Endothelial cell of umbilical vein (primary cell): Measurements from ENCODE around the gene BCR.

ENCODE experiments used
- FOS ChIP-seq: IDR thresholded peaks from 2 replicates; pipeline ENCODE4 v1.6.1; 2011; ENCODE audit warnings: mild to moderate bottlenecking, low read length, moderate library complexity, borderline replicate concordance; ENCODE audit not compliant: insufficient read depth
- MYC ChIP-seq: IDR thresholded peaks from one replicate; pipeline ENCODE4 v1.6.1; 2011; ENCODE audit warnings: mild to moderate bottlenecking, low read depth, low read length
- POLR2A ChIP-seq: IDR thresholded peaks from 2 replicates; pipeline ENCODE4 v1.6.1; 2012; ENCODE audit warnings: low read depth, mild to moderate bottlenecking, control low read depth, low read length
- POLR2AphosphoS5 ChIP-seq: IDR thresholded peaks from 2 replicates; pipeline ENCODE4 v1.6.1; 2012; ENCODE audit warnings: low read depth, mild to moderate bottlenecking, control low read depth, low read length, moderate library complexity; ENCODE audit not compliant: insufficient read depth
- TF ChIP-seq, protein P1 (sequence below), 2 donors: IDR thresholded peaks; 1 replicate in 1 of 2; 2 replicates in 1 of 2; pipeline ENCODE4 v1.5.1; 2011; ENCODE audit warnings: low read length in 2 of 2, mild to moderate bottlenecking in 2 of 2, moderate library complexity in 2 of 2, control low read depth in 1 of 2, inconsistent platforms in 1 of 2, low read depth in 1 of 2; ENCODE audit not compliant: insufficient read depth in 1 of 2; ENCODE audit errors: extremely low read depth in 1 of 2
- TF ChIP-seq, protein P2 (sequence below): IDR thresholded peaks from 2 replicates; pipeline ENCODE4 v1.6.1; 2011; ENCODE audit not compliant: insufficient read depth, insufficient read length

DNA sequence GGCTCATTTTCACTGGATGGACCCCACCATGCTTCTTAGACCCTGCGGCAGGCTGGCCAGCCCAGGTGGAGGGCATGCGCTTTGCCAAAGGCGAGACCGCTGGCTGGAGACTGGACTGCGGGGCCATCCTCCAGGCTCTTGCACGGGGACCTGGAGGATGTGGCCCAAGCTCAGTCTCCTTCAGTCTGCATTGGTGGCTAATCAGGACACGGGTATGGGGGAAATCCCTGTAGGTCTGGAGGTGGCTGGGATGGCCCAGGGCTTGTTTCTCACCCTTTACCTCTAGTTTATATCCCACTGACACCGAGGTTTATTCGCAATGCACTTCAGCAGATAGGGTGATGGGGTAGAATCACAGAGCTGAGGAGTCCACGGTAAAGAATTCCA, 45.0 kb downstream of the BCR start:
- TF ChIP-seq, protein P1, sequence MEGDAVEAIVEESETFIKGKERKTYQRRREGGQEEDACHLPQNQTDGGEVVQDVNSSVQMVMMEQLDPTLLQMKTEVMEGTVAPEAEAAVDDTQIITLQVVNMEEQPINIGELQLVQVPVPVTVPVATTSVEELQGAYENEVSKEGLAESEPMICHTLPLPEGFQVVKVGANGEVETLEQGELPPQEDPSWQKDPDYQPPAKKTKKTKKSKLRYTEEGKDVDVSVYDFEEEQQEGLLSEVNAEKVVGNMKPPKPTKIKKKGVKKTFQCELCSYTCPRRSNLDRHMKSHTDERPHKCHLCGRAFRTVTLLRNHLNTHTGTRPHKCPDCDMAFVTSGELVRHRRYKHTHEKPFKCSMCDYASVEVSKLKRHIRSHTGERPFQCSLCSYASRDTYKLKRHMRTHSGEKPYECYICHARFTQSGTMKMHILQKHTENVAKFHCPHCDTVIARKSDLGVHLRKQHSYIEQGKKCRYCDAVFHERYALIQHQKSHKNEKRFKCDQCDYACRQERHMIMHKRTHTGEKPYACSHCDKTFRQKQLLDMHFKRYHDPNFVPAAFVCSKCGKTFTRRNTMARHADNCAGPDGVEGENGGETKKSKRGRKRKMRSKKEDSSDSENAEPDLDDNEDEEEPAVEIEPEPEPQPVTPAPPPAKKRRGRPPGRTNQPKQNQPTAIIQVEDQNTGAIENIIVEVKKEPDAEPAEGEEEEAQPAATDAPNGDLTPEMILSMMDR (IDR thresholded peaks at IDR 0.05; ENCODE audit: extremely low read depth in 1 of 2, insufficient read depth in 1 of 2, low read depth in 1 of 2, low read length in 2 of 2): no peak
- TF ChIP-seq POLR2AphosphoS5 (no peak), MYC (no peak), POLR2A (no peak), FOS (no peak)
- TF ChIP-seq, protein P2, sequence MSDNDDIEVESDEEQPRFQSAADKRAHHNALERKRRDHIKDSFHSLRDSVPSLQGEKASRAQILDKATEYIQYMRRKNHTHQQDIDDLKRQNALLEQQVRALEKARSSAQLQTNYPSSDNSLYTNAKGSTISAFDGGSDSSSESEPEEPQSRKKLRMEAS: no peak
